Activated naive CD4-positive, alpha-beta T cell treated with anti-CD3 and anti-CD28 coated beads, Interleukin-2, amount 50 U/mL, for 24 hours (primary cell): ENCODE results near the gene STIP1.
"Not testable (repeated sequence)": the region's sequence is repeated elsewhere in the genome, so short reads cannot be mapped to it uniquely, and the experiment has no call there.

Source experiments
- H3K27ac Mint-ChIP-seq: one replicate; pipeline ENCODE4 v1.8.0; 2021; ENCODE audit warnings: mild to moderate bottlenecking, mixed read lengths
- H3K27me3 Mint-ChIP-seq: one replicate; pipeline ENCODE4 v1.8.0; 2021; ENCODE audit warnings: mixed read lengths
- H3K36me3 Mint-ChIP-seq: one replicate; pipeline ENCODE4 v1.8.0; 2021; ENCODE audit warnings: mixed read lengths
- H3K4me1 Mint-ChIP-seq: one replicate; pipeline ENCODE4 v1.8.0; 2021; ENCODE audit warnings: mixed read lengths
- H3K4me3 Mint-ChIP-seq: one replicate; pipeline ENCODE4 v1.8.0; 2021; ENCODE audit warnings: mild to moderate bottlenecking, mixed read lengths
- H3K9me3 Mint-ChIP-seq: one replicate; pipeline ENCODE4 v1.8.0; 2021; ENCODE audit warnings: mixed read lengths

Gene STIP1

DNA sequence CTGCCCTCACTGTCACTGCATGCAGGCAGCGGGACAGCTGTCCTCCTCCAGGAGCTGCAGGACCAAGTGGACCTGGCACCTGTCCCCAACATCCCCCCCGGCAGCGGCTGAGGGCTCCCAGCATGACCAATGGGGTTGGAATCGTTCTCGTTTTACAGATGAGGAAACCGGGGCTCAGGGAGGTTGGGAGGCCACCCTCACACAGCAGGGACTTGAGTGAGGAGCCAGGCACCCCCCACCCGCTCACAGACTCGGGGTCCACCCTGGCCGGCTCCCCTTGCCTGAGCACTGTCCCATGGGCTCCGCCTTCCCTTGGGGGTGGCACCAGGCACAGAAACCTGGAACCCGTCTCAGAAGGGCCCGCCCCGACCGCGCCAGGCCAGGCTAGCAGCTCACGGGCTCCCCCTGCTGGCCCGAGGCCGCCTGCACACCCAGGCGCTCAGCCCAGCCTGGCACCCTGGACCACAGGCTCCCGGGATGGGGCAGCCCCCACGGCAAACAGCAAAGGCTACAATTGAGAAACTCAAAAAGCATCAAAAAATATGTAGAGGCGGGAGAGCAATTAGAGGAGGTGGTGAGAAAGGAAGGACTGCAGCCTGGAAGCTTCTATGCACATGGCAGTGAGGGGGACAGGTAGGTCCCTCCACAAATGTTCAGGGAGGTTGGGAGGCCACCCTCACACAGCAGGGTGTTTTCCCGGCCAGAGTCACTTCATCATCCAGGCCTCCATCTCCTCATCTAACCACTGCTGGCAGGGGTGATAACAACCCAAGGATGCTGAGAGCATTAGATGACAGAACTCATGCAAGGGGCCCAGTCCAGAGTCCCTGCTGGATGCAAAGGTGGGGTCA is 32.9 kb upstream of the STIP1 start:
- Mint-ChIP-seq H3K27ac (no peak overlapping the region), H3K36me3 (no peaks in the 10 kb centered on the region), H3K4me3 (no peak overlapping the region), H3K4me1 (peaks cover 4% of the 10 kb centered on the region), H3K27me3 (no peaks in the 10 kb centered on the region), H3K9me3 (no peaks in the 10 kb centered on the region)

DNA sequence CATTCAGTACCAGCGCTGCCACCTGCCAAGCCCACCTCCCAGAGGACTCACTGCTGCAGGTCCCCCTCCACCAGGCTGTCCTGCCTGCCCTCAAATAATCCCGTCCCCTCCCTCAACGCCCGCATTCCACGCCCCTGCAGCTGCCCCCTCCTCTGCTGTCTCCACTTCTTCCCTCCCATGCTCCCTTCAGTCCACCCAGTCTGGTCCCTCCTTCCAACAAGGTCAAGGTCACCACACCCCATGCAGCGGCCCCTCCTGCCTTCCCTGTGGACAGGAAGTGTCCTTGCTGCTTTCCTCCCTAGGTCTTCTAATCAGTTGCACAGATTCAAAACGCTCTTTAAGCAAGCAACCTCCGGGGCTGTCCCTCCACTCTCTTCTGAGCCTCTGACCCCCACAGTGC is 32.2 kb upstream of the STIP1 start:
- H3K27me3 Mint-ChIP-seq, result no peaks in the 10 kb centered on the region
- no peak overlapping the region for H3K27ac Mint-ChIP-seq
- no peak overlapping the region for H3K4me3 Mint-ChIP-seq
- no peaks in the 10 kb centered on the region for H3K4me1 Mint-ChIP-seq
- H3K9me3 Mint-ChIP-seq, result no peaks in the 10 kb centered on the region
- H3K36me3 Mint-ChIP-seq, result no peaks in the 10 kb centered on the region

DNA sequence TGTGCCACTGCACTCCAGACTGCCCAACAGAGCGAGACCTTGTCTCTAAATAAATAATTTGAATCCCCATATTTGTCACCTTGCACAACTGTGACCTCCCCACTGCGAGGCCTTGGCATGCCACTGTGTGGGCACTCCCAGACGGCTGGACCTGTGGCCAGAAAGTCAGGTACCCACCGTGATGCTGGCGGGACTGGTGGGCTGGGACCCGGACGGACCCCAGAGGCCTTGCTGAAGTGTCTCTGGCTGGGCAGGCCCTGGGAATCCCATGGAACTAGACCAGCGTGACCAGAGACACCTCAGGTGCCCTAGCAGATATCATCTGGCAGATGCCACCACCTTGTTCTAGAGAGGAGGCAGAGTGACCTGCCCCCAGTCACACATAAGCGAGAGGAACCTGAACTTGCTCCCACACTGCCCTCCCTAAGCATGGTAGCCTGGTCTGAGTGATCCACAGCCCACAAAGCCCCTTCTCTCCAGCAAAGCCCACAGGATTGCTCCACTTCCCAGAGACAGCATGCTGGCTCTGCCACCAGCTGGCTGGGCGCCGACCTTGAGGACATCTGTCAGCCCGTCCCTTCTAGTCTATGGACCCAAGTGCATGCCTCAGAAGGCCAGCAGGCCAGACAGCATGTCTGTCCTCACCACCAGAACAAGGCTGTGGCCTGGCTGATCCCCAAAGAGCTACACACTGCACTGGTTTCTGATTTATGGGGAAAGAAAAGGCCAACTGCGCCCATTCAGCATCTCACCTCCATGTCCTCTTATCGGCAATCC is 29.5 kb upstream of the STIP1 start:
- Mint-ChIP-seq H3K9me3 (no peaks in the 10 kb centered on the region), H3K27me3 (no peaks in the 10 kb centered on the region), H3K4me1 (no peaks in the 10 kb centered on the region), H3K4me3 (no peak overlapping the region), H3K36me3 (no peaks in the 10 kb centered on the region), H3K27ac (no peak overlapping the region)

DNA sequence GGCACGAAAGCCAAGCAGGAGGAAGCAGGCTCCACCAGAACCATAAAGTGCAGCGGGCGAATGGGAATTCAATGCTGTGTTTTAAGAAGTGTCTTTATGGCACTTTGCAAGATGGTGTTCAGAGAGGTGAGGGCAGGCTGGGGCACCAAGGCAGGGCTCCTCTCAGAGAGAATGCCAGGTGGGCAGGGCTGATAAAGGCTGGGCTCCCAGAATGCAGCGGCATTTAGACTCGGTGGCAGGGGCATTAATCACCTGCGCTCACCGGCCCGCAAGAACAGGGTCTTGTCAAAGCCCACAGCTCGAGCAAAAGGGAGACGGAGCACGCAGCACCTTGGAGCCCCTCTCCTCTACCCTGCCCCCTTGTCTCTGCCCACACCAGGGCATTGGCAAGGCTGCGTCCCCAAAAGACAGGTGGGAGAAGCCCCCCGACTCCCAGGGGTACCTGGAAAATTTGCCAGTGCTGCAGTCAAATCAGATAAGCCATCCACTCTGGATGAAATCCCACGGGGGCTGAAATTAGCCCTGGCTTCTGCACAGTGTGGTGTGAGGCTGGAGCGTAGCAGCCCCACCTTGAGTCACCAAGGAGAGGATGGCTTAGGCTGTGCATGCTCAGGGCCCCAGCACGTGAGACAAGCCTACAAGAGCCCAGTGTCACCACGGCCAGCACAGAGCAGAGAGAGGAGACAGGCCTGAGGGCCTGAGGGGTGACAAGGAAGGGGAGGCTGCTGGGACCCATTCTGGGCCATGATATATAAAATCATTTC is 28.2 kb upstream of the STIP1 start:
- Mint-ChIP-seq H3K27ac (no peak overlapping the region), H3K4me3 (no peak overlapping the region), H3K4me1 (no peaks in the 10 kb centered on the region), H3K9me3 (no peaks in the 10 kb centered on the region), H3K36me3 (no peaks in the 10 kb centered on the region), H3K27me3 (no peaks in the 10 kb centered on the region)

DNA sequence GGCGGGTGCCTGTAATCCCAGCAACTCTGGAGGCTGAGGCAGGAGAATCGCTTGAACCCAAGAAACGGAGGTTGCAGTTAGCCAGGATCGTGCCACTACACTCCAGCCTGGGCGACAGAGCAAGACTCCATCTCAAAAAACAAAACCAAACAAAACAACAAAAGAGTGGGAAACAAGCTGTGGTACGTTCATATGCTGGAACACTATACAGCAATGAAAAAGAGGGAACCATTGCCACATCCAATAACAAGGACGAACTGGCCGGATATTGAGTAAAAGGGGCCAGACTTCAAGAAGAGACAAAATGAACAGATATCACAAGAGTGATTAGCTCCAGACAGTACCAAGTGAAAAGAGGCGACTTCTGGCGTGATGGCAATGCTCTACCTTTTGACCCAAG is 24.9 kb upstream of the STIP1 start:
- Mint-ChIP-seq H3K4me3 (no peak overlapping the region), H3K36me3 (no peaks in the 10 kb centered on the region), H3K27ac (no peak overlapping the region), H3K4me1 (peaks cover 6% of the 10 kb centered on the region), H3K27me3 (no peaks in the 10 kb centered on the region), H3K9me3 (no peaks in the 10 kb centered on the region)

DNA sequence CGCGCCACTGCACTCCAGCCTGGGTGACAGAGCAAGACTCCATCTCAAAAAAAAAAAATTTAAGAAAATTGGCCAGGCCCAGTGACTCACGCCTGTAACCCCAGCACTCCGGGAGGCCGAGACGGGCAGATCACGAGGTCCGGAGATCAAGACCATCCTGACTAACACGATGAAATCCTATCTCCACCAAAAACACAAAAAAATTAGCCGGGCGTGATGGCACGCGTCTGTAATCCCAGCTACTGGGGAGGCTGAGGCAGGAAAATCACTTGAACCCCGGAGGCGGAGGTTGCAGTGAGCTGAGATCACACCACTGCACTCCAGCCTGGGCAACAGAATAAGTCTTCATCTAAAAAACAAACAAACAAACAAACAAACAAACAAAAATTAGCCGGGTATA is 23.2 kb upstream of the STIP1 start:
- not testable (repeated sequence) for H3K36me3 Mint-ChIP-seq, H3K27me3 Mint-ChIP-seq, H3K9me3 Mint-ChIP-seq, H3K27ac Mint-ChIP-seq, H3K4me3 Mint-ChIP-seq
- H3K4me1 Mint-ChIP-seq, result peaks cover 16% of the 10 kb centered on the region

DNA sequence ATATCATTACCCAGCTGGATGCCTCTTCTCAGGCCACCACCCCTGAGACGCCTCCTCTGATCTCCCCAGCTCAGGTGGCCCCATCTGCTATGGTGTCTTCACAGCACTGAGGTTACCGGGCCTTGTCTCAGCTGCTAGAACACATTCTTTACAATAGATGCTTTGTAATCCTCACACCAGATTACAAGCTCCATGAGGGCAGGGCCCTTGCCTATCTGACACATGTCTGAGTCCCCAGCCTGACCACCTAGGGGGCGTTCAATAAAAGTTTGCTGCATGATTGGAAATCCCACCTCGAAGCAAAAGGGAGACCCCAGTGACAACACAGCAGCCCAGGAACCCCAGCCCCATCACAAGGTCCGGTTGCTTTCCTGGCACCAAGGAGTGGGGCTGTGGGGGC is 22.0 kb upstream of the STIP1 start:
- Mint-ChIP-seq H3K36me3 (peaks cover 2% of the 10 kb centered on the region), H3K9me3 (no peaks in the 10 kb centered on the region), H3K27me3 (no peaks in the 10 kb centered on the region), H3K27ac (no peak overlapping the region), H3K4me3 (peak overlapping the region; percentile 47), H3K4me1 (peaks cover 21% of the 10 kb centered on the region)

DNA sequence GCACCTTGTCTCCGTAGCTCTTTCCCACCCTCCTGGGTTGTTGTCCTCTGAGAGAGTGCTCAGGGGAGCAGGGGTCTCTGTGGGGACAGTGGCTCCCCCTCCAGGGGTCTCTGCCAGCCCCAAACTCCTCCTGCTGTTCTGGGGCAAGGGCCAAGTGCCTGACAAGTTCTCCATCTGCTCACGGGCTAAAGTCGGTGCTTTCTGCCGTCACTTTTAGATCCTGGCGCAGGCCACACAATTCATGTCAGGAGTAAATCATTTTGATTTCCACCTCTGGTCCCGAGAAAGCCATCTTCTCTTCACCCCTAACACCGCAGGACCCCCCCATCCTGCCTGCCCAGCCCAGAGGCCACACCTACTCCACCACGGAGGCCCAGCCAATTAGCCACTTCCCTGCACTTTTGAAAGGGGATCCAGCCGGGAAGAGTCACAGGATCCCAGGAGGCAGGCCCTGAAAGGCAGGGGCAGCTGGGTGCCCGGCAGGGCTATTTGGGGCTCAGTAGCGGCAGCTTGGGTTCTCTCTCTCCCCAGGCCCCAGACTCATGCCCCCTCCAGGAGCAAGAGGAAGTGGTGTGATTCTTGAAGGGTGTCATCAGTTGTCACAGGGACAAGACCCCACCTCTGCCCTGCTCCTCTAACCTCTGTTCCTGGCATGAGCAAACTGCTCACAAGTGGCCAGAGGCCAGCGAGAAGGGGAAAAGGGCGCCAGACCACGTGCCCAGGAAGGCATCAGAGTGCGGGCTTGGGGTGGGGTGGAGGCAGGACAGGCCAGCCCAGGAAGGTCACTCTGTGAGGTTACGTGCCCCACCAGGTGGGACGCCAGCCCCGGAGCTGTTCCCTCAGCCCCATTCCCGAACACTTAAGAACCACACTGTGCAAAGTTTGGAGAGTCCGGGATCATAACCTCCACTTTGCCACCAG is 21.3 kb upstream of the STIP1 start:
- Mint-ChIP-seq H3K4me1 (peaks cover 21% of the 10 kb centered on the region), H3K36me3 (peaks cover 2% of the 10 kb centered on the region), H3K4me3 (peak overlapping the region; percentile 82), H3K27ac (peak overlapping the region; percentile 35), H3K9me3 (no peaks in the 10 kb centered on the region), H3K27me3 (no peaks in the 10 kb centered on the region)

DNA sequence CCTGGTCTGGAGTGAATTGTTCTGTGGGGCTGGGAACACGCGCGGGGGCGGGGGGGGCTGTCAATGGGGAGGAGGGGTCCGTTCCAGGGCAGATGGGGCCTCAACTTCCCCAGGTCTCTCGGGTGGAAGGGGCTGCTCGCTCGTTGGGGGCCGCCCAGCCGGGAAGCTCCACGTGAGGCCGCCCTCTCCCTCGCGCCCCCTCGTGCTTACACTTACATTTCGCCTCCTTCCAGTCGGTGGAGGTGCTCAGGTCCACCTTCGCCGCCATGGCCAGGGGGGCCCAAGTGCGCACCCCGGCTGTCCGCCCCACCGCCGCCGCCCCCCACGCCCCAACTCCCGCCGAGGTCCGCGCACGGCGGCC is 20.5 kb upstream of the STIP1 start:
- H3K9me3 Mint-ChIP-seq, result no peaks in the 10 kb centered on the region
- H3K27me3 Mint-ChIP-seq, result no peaks in the 10 kb centered on the region
- H3K4me3 Mint-ChIP-seq, result peak overlapping the region; percentile 82
- no peak overlapping the region for H3K27ac Mint-ChIP-seq
- peaks cover 21% of the 10 kb centered on the region for H3K4me1 Mint-ChIP-seq
- peaks cover 4% of the 10 kb centered on the region for H3K36me3 Mint-ChIP-seq

DNA sequence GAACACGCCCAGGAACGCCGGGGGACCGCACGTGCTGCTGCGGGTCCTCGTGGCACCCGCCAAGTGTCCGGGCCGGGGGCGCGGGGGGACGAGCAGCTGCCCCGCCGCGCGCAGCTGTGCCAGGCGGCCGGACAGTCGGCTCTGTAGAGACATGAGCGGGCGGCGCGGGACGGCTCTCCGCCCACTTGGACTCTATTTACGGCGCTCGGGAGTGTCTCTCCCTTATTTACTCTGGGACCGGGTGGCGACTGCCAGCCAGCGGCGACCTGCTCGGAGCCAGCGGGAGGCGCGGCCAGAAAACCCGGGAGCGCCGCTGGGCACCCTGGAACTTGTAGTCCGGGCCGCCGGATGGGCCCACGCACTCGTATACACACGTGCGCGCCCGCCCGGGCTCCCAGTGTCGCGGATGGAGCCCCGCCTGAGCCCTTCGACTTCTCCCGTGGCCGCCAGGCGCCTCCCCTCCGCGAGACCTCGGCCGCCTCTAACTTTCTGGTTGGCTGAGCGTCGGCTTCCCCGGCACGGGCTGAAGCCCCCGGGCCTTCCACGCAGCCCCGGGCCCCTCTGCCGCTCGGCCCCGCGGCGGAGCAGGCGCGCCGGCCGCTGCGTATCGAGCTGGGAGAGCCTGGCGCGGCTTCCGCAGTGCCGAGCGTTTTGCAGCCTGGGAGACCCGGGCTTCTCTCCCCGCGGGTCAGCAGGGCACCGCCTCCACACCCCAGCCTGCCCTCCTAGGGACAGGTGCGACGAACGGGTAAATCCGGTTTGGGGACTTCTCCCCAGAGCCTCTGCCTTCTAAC is 19.9 kb upstream of the STIP1 start, which contains the start of gene MACROD1:
MACROD1 (minus strand) TSS at position 272 of the 794 bp plus-strand sequence; CDS start at position 153, 119 bp downstream.
- Mint-ChIP-seq H3K4me1 (peaks cover 21% of the 10 kb centered on the region), H3K27ac (peak within 1 kb of the TSS; percentile 95), H3K36me3 (peaks cover 4% of the 10 kb centered on the region), H3K27me3 (no peaks in the 10 kb centered on the region), H3K9me3 (no peaks in the 10 kb centered on the region), H3K4me3 (peak within 1 kb of the TSS; percentile 97)

DNA sequence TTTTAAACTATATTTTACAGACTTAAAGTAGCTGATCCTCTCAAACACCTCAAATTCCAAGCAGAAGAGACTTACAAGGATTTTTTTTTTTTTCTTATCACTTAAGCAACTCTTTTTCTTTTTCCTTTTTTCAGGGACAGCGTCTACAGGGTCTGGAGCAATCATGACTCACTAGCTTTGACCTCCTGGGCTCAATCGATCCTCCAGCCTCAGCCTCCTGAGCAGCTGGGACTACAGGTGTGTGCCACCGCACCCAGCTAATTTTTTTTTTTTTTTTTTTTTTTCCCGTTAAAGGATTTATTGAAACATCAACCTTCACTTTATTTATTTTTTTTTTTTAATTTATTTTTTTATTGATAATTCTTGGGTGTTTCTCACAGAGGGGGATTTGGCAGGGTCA is 15.6 kb upstream of the STIP1 start:
- Mint-ChIP-seq H3K4me3 (no peak overlapping the region), H3K4me1 (peaks cover 15% of the 10 kb centered on the region), H3K9me3 (no peaks in the 10 kb centered on the region), H3K36me3 (peaks cover 6% of the 10 kb centered on the region), H3K27ac (no peak overlapping the region), H3K27me3 (no peaks in the 10 kb centered on the region)

DNA sequence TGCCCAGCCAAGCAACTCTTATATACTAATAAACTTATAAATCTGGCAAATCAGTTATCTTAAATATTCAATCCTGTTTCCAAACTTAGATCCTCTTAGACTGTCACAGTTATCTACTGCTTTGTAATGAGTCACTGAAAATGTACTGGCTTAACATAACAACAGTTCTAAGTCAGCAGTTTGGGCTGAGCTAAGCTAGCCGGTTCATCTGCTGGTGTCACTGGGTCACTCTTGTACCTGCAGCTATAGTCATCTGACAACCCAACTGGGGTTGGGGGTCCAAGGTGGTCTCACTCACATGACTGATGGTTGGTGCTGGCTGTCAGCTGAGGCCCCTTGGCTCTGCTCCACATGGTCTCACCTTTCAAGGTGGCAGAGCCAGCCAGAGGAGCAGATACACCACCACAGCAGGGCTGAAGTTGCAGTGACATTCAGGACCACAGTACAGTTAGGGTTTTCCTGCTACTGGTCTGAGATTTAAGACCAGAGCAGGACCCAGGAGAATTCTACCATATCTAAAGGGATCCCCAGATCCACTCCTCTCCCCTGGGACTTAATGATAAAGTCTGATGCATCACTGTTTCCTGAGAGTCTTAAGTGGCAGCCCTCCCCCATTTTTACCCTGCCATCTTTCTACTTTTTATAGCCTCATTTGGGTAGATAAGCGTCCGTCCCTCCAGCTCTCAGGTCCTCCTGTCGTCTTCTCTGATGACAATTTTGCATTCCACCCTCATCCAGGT is 12.2 kb upstream of the STIP1 start:
- no peaks in the 10 kb centered on the region for H3K27me3 Mint-ChIP-seq
- no peak overlapping the region for H3K4me3 Mint-ChIP-seq
- peaks cover 19% of the 10 kb centered on the region for H3K4me1 Mint-ChIP-seq
- no peaks in the 10 kb centered on the region for H3K9me3 Mint-ChIP-seq
- peaks cover 4% of the 10 kb centered on the region for H3K36me3 Mint-ChIP-seq
- H3K27ac Mint-ChIP-seq, result no peak overlapping the region

DNA sequence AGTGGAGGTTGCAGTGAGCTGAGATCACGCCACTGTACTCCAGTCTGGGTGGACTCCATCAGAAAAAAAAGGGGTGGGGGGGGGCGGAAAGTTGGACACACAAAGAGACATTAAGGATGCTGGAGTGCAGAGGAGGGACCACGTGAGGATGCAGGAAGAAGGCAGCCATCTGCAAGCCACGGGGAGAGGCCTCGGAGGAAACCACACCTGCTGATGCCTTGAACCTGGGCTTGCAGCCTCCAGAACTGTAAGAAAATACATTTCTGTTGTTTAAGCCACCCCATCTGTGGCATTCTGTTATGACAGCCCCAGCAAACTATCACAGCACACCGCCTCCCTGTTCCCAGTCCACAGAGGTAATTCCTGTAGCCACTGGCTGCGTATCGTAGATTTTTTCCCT is 9.2 kb upstream of the STIP1 start:
- H3K27ac Mint-ChIP-seq, result no peak overlapping the region
- peaks cover 2% of the 10 kb centered on the region for H3K36me3 Mint-ChIP-seq
- peaks cover 24% of the 10 kb centered on the region for H3K4me1 Mint-ChIP-seq
- no peak overlapping the region for H3K4me3 Mint-ChIP-seq
- H3K9me3 Mint-ChIP-seq, result no peaks in the 10 kb centered on the region
- H3K27me3 Mint-ChIP-seq, result no peaks in the 10 kb centered on the region

DNA sequence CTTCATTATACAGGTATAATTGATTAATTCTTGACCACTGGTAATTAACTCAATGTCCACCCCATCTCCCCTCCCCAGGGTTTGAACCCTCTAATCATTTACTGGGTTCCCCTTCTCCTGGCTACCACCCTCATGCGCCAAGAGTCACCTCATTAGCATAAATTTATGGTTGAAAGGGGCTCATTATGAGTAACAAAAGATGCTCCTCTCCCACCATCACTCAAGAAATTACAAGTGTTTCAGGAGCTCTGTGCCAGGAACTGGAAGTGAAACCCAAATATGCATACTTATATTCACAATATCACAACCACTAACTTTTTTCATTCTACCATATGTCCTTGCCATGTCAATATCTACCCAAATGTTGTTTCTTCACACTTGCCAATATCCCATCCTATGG is 7.8 kb upstream of the STIP1 start:
- H3K36me3 Mint-ChIP-seq, result peaks cover 2% of the 10 kb centered on the region
- no peak overlapping the region for H3K4me3 Mint-ChIP-seq
- H3K9me3 Mint-ChIP-seq, result no peaks in the 10 kb centered on the region
- peaks cover 33% of the 10 kb centered on the region for H3K4me1 Mint-ChIP-seq
- no peak overlapping the region for H3K27ac Mint-ChIP-seq
- H3K27me3 Mint-ChIP-seq, result no peaks in the 10 kb centered on the region
